Keratinocyte (primary cell): Measurements from ENCODE around the gene PHF3.

Source experiments
- EZH2 ChIP-seq: IDR thresholded peaks from one replicate; pipeline ENCODE4 v1.6.1; 2012; ENCODE audit warnings: inconsistent platforms, mild to moderate bottlenecking, low read length, moderate library complexity
- TF ChIP-seq, protein P1 (sequence below), 3 experiments: IDR thresholded peaks in 1 of 3; conservative IDR thresholded peaks in 1 of 3; optimal IDR thresholded peaks in 1 of 3; 2 replicates in 2 of 3; 3 replicates in 1 of 3; pipeline versions ENCODE3 to v1.5.1; 2011; ENCODE audit warnings: low read length in 3 of 3, mild to moderate bottlenecking in 3 of 3, moderate library complexity in 2 of 3, control low read depth in 1 of 3, inconsistent platforms in 1 of 3; ENCODE audit not compliant: insufficient read depth in 2 of 3; ENCODE audit errors: extremely low read depth in 1 of 3

- TF ChIP-seq, protein P1, sequence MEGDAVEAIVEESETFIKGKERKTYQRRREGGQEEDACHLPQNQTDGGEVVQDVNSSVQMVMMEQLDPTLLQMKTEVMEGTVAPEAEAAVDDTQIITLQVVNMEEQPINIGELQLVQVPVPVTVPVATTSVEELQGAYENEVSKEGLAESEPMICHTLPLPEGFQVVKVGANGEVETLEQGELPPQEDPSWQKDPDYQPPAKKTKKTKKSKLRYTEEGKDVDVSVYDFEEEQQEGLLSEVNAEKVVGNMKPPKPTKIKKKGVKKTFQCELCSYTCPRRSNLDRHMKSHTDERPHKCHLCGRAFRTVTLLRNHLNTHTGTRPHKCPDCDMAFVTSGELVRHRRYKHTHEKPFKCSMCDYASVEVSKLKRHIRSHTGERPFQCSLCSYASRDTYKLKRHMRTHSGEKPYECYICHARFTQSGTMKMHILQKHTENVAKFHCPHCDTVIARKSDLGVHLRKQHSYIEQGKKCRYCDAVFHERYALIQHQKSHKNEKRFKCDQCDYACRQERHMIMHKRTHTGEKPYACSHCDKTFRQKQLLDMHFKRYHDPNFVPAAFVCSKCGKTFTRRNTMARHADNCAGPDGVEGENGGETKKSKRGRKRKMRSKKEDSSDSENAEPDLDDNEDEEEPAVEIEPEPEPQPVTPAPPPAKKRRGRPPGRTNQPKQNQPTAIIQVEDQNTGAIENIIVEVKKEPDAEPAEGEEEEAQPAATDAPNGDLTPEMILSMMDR (optimal IDR thresholded peaks at IDR 0.05 in 1 of 3, IDR thresholded peaks at IDR 0.05 in 1 of 3, conservative IDR thresholded peaks at IDR 0.05 in 1 of 3; ENCODE audit: extremely low read depth in 1 of 3, insufficient read depth in 2 of 3, low read length in 3 of 3), result no peak
- TF ChIP-seq EZH2, result no peak
Measured at GRCh38 chr6:63713332-63713731, 77.7 kb downstream of the PHF3 start.
